Stimulated activated CD8-positive, alpha-beta memory T cell treated with anti-CD3 and anti-CD28 coated beads, Interleukin-15, amount 100 ng/mL, for 4 hours (primary cell): Measurements from ENCODE around the gene POU2AF1.

ENCODE experiments used
- DNase-seq, 2 donors: peaks; one replicate each; pipeline ENCODE4 v3.0.0-alpha.2; 2020; ENCODE audit warnings: low read depth in 2 of 2

POU2AF1 gene

DNA sequence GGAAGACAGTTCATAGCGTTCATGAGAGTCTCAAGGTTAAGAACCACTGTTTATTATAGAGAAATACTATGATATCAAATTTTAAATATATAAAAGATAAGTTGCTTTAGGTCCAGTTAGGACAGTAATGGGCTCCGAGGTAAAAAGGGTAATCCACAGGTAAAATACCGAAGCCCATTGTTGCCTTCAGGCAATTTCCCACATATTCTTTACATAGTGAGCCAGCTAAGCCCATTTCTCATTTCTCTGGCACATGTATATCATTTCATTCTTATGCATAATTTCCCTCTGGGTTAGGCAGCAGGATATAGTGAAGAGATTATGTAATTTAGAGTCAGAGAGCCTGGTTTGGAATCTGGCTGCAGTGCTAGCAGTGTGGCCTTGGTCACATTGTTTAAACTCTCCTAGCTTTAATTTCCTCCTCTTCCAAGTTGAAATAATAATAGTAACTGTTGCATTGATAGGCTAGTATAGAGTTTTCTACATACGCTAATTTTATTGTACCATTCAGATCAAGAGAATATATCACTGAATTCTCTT is 7.6 kb upstream of the POU2AF1 start:
- no peak for DNase-seq

DNA sequence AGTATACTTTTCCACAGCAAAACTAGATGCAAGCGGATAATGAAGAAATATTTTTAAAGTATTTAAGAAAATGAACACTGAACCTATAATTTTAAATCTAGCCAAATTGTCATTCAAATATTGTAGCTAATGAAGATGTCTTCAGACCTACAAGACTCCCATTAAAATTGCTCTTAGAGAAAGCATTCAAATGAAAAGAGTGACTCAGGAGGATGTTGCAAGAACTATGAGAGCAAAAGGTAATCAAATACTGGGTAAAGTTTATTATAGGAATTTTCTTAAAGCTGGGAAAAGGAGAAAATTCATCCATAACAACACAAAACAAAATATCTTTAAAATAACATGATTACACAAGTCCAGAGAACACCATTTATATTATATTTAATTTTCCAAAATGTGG is 5.4 kb upstream of the POU2AF1 start:
- DNase-seq, result no peak

GRCh38 chr11:111382451-111382850 is 3.4 kb upstream of the POU2AF1 start:
- no peak for DNase-seq

DNA sequence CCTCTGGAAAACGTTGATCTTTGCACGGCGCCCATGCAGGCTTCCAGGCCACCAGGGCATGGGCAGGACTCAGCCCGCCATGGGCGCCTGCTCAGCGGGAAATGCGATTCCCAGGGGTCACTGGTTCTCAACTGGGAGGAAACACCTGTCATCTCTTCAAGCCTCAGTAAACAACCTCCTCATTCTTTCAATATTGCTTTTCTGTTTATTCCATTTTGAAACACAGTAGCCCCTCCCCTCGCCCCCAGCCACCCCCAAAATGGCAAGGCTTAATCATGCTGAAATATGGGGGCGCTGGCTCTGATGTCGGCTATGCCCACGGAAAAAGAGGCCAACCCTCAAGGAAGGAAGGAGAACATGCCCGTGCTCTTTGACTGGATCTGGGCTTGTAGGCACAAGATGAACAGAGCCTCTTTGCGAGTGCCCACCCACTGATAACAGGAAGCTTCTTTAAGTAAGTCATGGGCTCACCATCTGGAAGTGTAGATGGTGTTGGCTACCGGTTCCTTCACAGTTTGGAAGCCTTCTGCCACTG is 594 bp upstream of the POU2AF1 start:
- peak; percentile 17 to 27 for DNase-seq

DNA sequence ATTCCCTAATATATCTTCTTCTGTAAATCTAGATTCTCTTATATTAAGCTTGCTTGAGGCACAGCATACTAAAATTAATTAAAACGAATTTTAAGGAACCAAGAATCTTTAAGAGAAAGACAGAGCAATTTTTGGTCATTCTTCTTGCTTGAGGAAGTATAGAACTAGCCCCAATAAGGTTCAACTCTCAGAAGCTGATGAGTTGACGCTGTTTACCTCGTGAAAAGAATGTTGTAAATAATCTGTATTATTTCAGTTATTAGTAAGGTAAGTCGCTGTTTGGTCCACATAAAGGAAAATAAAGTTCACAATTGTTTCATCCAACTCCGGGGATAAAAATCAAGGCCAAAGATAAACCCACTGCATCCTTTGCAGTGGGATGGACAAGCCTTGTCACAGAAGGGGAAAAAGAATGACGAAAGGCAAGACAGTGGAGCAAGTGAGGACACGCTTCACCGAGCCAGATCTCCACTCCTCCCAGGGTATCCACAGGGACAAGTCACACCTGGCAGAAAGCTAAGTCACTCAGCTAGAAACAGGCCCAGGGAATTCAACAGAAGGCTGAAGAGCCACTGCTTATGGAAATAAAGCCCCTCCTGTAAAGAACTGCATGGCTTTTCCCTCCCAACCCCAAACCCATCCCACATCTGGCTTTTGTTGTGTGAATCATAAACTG is 752 bp downstream of the POU2AF1 start:
- no peak for DNase-seq

GRCh38 chr11:111376181-111376871 is 2.7 kb downstream of the POU2AF1 start:
- no peak for DNase-seq

DNA sequence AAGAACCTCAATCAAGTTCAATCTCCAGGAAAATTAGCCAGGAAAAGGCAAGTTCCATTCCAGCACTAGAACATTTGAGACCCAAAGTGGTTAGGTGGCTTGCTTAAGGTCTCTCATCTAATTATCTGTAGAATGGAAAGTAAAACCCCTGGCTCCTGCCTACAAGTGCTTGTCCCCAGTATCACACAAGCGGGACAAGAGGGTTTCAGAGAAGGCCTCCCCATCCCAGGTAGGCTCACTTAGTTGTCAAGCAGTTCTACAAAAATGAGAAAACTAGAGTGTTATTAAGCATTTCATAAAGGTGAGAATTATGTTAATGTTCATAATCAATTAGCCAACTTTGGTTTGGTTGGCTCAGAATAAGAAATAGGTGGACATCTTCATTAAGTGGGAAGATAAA is 5.5 kb downstream of the POU2AF1 start:
- DNase-seq, result no peak

GRCh38 chr11:111372538-111372937 is 6.5 kb downstream of the POU2AF1 start:
- no peak for DNase-seq

DNA sequence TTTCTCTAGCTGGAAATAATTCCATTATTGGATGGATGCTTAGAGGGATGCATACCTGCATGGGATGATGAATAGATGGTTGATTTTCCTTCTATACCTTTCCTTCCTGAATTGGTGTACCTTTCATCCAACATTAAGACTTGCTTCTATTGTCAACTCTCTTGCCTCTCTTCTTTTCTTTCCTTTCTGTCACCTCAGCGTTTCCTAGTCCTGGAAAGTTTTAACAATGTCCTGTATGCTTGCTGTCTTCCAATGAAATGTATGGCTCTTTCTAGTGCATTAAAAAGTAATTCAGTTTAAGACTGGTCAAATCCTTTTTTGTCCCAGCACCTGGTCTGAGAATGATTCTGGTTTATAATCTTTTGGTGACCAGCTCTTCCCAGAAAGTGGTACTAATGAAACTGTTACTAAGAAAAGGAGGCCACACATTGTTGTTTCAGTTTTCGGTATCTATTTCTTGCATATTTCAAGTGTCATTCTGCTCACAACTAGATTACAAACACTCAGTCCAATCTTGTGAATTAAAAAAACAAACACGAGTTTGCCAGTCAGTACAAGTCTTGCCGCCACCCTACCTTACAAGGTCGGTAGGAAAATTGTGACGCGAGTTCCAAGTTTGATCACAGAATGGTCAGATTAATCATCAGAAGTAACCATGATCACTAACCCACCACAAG is 8.0 kb downstream of the POU2AF1 start:
- DNase-seq, result no peak

DNA sequence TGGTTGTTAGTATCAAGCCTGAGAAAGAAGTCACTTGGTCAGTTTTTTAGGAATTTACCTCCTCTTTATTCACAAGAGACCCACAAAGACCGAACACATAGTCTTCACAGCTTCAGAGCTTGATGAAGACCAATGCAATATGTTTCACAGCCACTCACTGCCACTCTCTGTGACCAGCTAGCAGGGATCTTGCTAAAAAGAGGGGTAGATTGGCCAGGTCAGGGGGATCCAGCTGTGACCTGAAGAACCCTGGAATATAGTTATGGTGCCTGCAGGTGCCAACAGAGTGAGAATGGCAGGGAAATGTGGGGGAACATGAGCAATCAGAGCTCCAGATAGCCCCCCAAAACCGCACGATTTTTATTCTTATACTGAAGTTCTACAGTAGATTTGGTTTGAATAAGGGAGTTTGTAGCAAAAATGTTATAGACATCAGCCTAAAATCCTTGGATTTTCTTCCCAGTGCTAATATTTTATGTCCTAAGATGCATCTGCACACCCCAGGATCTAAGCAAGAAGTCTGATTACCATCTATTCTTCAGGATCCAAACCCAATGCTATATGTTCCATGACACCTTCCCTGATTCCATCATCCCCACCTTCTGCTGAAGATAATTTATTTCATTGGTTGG is 8.7 kb downstream of the POU2AF1 start:
- DNase-seq, result no peak

DNA sequence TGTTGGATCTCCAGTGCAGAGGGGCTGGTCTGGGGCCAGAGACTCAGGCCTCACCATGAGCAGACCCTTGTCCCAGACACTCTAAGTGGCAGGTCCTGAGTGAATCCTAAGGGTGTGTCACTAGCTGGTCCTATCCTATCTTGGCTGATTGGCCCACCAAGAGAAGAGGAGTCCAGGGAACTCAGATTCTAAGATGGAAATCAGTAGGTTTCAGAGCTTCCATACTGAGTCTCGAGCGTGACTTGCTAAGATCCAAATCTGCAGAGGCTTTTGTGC is 10.9 kb downstream of the POU2AF1 start:
- DNase-seq, result no peak

DNA sequence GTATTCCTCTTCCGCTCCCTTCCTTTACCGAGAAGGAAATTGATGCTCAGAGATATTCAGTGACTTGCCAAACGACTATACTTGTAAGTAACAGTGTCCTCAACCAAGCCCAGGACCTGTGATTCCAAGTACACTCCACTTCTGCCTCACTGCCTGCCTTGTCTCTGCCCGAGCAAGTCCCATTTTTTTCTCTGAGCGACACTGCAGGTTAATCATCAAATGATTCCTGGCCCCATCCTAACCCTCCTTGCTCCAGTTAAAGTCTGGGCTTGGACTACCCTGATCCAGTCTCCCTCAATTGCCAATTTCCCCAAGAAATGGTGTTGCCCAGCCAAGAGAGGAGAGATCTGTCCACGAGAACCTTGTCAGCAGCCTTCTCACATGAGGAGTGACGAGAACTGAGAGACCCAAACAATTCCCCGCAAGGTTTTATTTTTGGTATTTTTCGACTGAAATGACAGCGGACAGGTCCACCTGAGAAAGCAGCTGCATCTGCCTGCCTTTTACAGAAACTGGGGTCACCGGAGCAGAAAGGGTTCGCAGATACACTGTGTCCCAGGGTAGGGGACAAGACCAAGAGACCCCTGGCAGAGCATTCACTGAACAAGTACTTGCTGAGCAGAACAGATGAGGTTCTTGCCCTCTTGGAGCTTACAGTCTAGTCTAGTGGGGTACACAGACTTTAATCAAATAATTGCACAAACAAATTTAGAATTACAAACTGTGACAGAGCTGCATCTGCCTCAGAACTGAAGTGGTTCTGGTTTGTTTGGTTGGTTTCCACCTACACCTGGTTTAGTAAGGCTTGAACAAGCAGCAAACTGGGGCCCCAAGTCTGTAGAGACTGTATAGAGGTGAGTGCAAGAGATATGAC is 11.4 kb downstream of the POU2AF1 start:
- no peak for DNase-seq

- DNase-seq, result no peak
Observed at GRCh38 chr11:111366560-111367410, 12.3 kb downstream of the POU2AF1 start.

- DNase-seq, result no peak
Observed at GRCh38 chr11:111365722-111366559, 13.1 kb downstream of the POU2AF1 start.

DNA sequence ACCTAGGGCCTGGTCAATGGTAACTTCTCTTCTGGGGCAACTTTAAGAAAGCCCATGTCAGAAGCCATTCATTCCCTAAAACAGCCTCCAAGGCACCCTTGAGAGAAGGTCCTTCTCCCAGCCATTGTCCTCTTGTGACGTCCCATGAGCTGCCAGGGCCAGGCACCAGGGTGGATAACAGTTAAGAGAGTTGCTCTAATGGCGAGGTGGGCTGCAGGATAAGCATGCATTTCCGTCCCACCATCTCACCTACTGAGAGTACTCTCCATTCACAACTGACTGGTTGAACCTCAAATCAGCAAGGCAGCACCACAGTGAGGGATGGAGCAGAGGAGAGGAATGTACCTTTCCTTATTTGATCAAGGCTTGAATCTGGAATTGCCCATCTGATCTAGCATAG is 14.6 kb downstream of the POU2AF1 start:
- no peak for DNase-seq

DNA sequence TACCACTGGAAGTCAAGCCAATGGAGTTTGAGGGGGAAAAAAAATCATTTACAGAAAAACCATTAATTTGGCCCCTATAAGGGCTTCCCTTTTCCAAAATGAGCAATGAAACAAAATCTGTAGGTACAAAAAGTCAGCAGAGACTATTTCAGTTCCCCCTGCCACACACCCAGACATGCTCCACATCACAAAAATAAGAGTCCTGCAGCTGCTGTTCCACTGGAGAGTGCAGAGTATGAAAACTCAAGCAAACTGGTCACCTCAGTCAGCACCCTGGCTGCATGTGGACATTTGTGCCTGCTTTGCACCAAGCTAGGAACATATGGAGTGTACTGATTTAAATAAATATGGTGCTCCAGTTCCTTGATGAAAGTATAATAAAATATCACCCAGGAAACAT is 15.1 kb downstream of the POU2AF1 start:
- DNase-seq, result no peak

GRCh38 chr11:111362887-111363411 is 16.1 kb downstream of the POU2AF1 start:
- DNase-seq, result no peak

- DNase-seq, result no peak
Observed at GRCh38 chr11:111361874-111362273, 17.2 kb downstream of the POU2AF1 start.
